HepG2 (cell line): ENCODE data around the gene MYO5B. TPM values are rescaled to one million over a fixed set of nuclear protein-coding genes. Genes with fewer than 3 reads are reported as not detected.

Source experiments
- ATAC-seq: fragments of 200-7000 bp; cut with Tn5 transposase; 3 replicates; pipeline ENCODE4 v1.9.1; 2020; ENCODE audit warnings: mild to moderate bottlenecking, moderate library complexity
- BruUV-seq: library from RNA; stranded (reverse); fragments of 400-500 nt; replicated peaks from 2 replicates; lab custom pipeline; 2021; lab: Mats Ljungman, UMichigan
- CTCF ChIA-PET: fragments of 300-600 bp; formaldehyde crosslinking; extraction: SDS; loops from one replicate; lab custom pipeline; 2021; ENCODE audit warnings: low total read pairs, inconsistent platforms, low intra/inter-chr PET ratio; lab: Yijun Ruan, JAX
- POLR2A ChIA-PET: fragments of 350-600 bp; sonication (Branson Sonifier 250); formaldehyde crosslinking; loops from one replicate; lab custom pipeline; 2020; ENCODE audit warnings: antibody characterized with exemption, inconsistent platforms; lab: Yijun Ruan, JAX
- DNase-seq: peaks from one replicate; pipeline ENCODE4 v3.0.0-alpha.2; 2015; ENCODE audit warnings: low spot score
- FAIRE-seq: peaks from 3 replicates; lab custom pipeline; 2011; peaks lifted over from hg19 to GRCh38; lab: Jason Lieb, UNC
- H2AFZ ChIP-seq: one replicate; pipeline ENCODE4 v1.6.1; 2011; ENCODE audit warnings: low read length, inconsistent platforms
- H3K27ac ChIP-seq: fragments of 300-600 bp; 3 replicates; pipeline ENCODE4 v1.8.0; 2011; ENCODE audit warnings: mixed run types, mild to moderate bottlenecking, mixed read lengths, low read length, inconsistent platforms; ENCODE audit not compliant: insufficient read depth; ENCODE audit errors: extremely low read length
- H3K27me3 ChIP-seq, 2 experiments: fragments of 200-600 bp in 1 of 2; 2 replicates in 1 of 2; 3 replicates in 1 of 2; pipeline versions ENCODE4 v1.6.0 to v1.8.0; 2011; ENCODE audit warnings: low read length in 2 of 2, mild to moderate bottlenecking in 2 of 2, moderate library complexity in 2 of 2, inconsistent platforms in 1 of 2; ENCODE audit not compliant: insufficient read depth in 2 of 2, control insufficient read depth in 1 of 2
- H3K36me3 ChIP-seq, 2 experiments: fragments of 200-600 bp in 1 of 2; replicated peaks in 1 of 2; 2 replicates in 1 of 2; 3 replicates in 1 of 2; pipeline versions ENCODE4 v1.5.1 to v1.8.0; 2011; ENCODE audit warnings: low read length in 2 of 2, inconsistent platforms in 1 of 2; ENCODE audit not compliant: insufficient read depth in 2 of 2, control insufficient read depth in 1 of 2
- H3K4me1 ChIP-seq: 2 replicates; pipeline ENCODE4 v1.5.1; 2012; ENCODE audit warnings: low read length, inconsistent platforms; ENCODE audit not compliant: insufficient read depth
- H3K4me2 ChIP-seq: 2 replicates; pipeline ENCODE4 v1.6.0; 2011; ENCODE audit warnings: low read depth, low read length, inconsistent platforms
- H3K4me3 ChIP-seq, 3 experiments: fragments of 200-600 bp in 1 of 3; sonication (generic), shearing (Covaris generic) in 1 of 3; replicated peaks in 1 of 3; 2 replicates each; pipeline ENCODE4 v1.5.1; 2011 to 2016; ENCODE audit warnings: low read length in 3 of 3, inconsistent platforms in 2 of 3, low read depth in 2 of 3, mild to moderate bottlenecking in 2 of 3, control low read depth in 1 of 3, mixed read lengths in 1 of 3; ENCODE audit not compliant: insufficient read depth in 1 of 3
- H3K79me2 ChIP-seq: one replicate; pipeline ENCODE4 v1.6.1; 2011; ENCODE audit warnings: low read length, inconsistent platforms; ENCODE audit not compliant: insufficient read depth
- H3K9ac ChIP-seq: 2 replicates; pipeline ENCODE4 v1.6.0; 2011; ENCODE audit warnings: mild to moderate bottlenecking, low read depth, low read length, inconsistent platforms; ENCODE audit not compliant: insufficient read depth
- H3K9me3 ChIP-seq: 2 replicates; pipeline ENCODE4 v1.5.1; 2012; ENCODE audit warnings: mild to moderate bottlenecking, low read length
- H4K20me1 ChIP-seq: 2 replicates; pipeline ENCODE4 v1.6.0; 2011; ENCODE audit warnings: inconsistent platforms, mild to moderate bottlenecking, low read length, moderate library complexity; ENCODE audit not compliant: insufficient read depth
- AHDC1 ChIP-seq: sonication (generic); formaldehyde crosslinking; IDR thresholded peaks from 2 replicates; pipeline ENCODE4 v1.5.1; 2020; ENCODE audit warnings: mild to moderate bottlenecking, missing genetic modification reagents, borderline replicate concordance
- ETV5 ChIP-seq: IDR thresholded peaks from 2 replicates; pipeline ENCODE4 v1.6.1; 2018; ENCODE audit warnings: missing biosample characterization, missing genetic modification reagents, inconsistent platforms, borderline replicate concordance
- KDM3A ChIP-seq: IDR thresholded peaks from 2 replicates; pipeline ENCODE4 v1.6.1; 2018; ENCODE audit warnings: low read depth, missing compliant biosample characterization
- SIN3B ChIP-seq: fragments of 150-350 bp; IDR thresholded peaks from 2 replicates; pipeline ENCODE4 v1.6.1; 2014; ENCODE audit warnings: low read length
- SNAPC4 ChIP-seq: sonication (generic); formaldehyde crosslinking; IDR thresholded peaks from 2 replicates; pipeline ENCODE4 v1.4.0; 2020; ENCODE audit warnings: mild to moderate bottlenecking, missing genetic modification reagents
- ZBTB2 ChIP-seq: sonication (generic); formaldehyde crosslinking; IDR thresholded peaks from 2 replicates; pipeline ENCODE4 v1.8.0; 2022; ENCODE audit warnings: low read depth, missing genetic modification reagents
- ZFP37 ChIP-seq: sonication (generic); formaldehyde crosslinking; IDR thresholded peaks from 2 replicates; pipeline ENCODE4 v1.4.0; 2020; ENCODE audit warnings: missing genetic modification reagents, borderline replicate concordance
- ZNF292 ChIP-seq: sonication (generic); formaldehyde crosslinking; IDR thresholded peaks from 2 replicates; pipeline ENCODE4 v1.8.1; 2022; ENCODE audit warnings: mild to moderate bottlenecking, low read depth, missing genetic modification reagents, borderline replicate concordance
- WGBS: methylation state at CpG from one replicate; pipeline ENCODE4 v1.1.6; 2017; ENCODE audit warnings: low lambda C conversion rate; 5-methylcytosine and 5-hydroxymethylcytosine counted together
- in situ Hi-C: cut with HindIII; loops from 2 replicates; pipeline ENCODE4 v1.10.0; 2017; ENCODE audit warnings: low pct_unique_long_range_greater_than_20kb; ENCODE audit not compliant: extremely low pct_ligation_motif_present
- intact Hi-C: fragments of 100-400 bp; cut with micrococcal nuclease; formaldehyde crosslinking; loops from one replicate; pipeline ENCODE4 v1.10.0; 2022; ENCODE audit not compliant: unreplicated experiment
- polyA plus RNA-seq, 8 experiments: library from polyadenylated mRNA; depleted of rRNA in 3 of 8; stranded (reverse) in 7 of 8; unstranded in 1 of 8; fragments of >200 nt; fragmentation: Illumina TruSeq in 4 of 8; extraction: Trizol in 4 of 8; gene quantifications; 2 replicates each; pipeline versions ENCODE4 v1.2.1 to v1.2.3, GENCODE V29; 2011 to 2016; ENCODE audit warnings: low read depth in 4 of 8, missing spikeins in 1 of 8, mixed read lengths in 1 of 8; ENCODE audit not compliant: insufficient read depth in 1 of 8
- total RNA-seq, 5 experiments: library from RNA; depleted of rRNA; stranded (reverse); fragments of >200 nt; fragmentation: Illumina TruSeq; extraction: Trizol; gene quantifications; 2 replicates each; pipeline ENCODE4 v1.2.3, GENCODE V29; 2016; ENCODE audit warnings: low read depth in 1 of 5
- TF ChIP-seq, protein P1 (sequence below): sonication (generic); formaldehyde crosslinking; IDR thresholded peaks from 2 replicates; pipeline ENCODE4 v1.4.0; 2020; ENCODE audit warnings: low read depth, mild to moderate bottlenecking, missing genetic modification reagents

The MYO5B gene
- total and polyA plus RNA-seq, 2 of the 13 experiments (the other 11 are each of a cell fraction or from before 2014, with no cell fraction given) = 13.1 to 24.0 TPM

GRCh38 chr18:49884959-49885358 is 310.0 kb downstream of the MYO5B start:
- WGBS = 88% methylated on average over 2 of the region's 2 CpGs
- Histone ChIP-seq H3K4me1 (no peaks in the 10 kb centered on the region), H3K36me3 (no peaks in the 10 kb centered on the region), H3K27ac (no peak overlapping the region), H3K79me2 (no peaks in the 10 kb centered on the region), H3K9ac (no peak overlapping the region), H3K27me3 (no peaks in the 10 kb centered on the region), H2AFZ (no peak overlapping the region), H3K4me2 (no peak overlapping the region), H3K9me3 (no peaks in the 10 kb centered on the region), H3K4me3 (no peak overlapping the region), H4K20me1 (no peaks in the 10 kb centered on the region)
- FAIRE-seq (no peak), ATAC-seq (no peak), DNase-seq (no peak)
- intact Hi-C loops (no loop called here), in situ Hi-C loops (no loop called here)
- POLR2A ChIA-PET = no interaction called here
- CTCF ChIA-PET = no interaction called here
- no TSS peak for BruUV-seq
- TF ChIP-seq ZFP37 (CRISPR knock-in tag) (no peak), ZNF292 (CRISPR knock-in tag) (no peak), AHDC1 (CRISPR knock-in tag) (no peak), ETV5 (CRISPR knock-in tag) (no peak), ZBTB2 (CRISPR knock-in tag) (no peak), SNAPC4 (CRISPR knock-in tag) (no peak), KDM3A (CRISPR knock-in tag) (no peak), SIN3B (no peak)
- TF ChIP-seq, protein P1, sequence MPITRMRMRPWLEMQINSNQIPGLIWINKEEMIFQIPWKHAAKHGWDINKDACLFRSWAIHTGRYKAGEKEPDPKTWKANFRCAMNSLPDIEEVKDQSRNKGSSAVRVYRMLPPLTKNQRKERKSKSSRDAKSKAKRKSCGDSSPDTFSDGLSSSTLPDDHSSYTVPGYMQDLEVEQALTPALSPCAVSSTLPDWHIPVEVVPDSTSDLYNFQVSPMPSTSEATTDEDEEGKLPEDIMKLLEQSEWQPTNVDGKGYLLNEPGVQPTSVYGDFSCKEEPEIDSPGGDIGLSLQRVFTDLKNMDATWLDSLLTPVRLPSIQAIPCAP (CRISPR knock-in tag) = no peak
